Memory B cell (primary cell): ENCODE data around the gene RAB22A.
"Not testable (repeated sequence)": the region's sequence is repeated elsewhere in the genome, so short reads cannot be mapped to it uniquely, and the experiment has no call there.

ENCODE experiments used
- ATAC-seq: fragments of 150-1000 bp; cut with Tn5 transposase; 2 replicates; pipeline ENCODE4 v1.10.0; 2021; ENCODE audit warnings: low read depth, mild to moderate bottlenecking, moderate library complexity
- DNase-seq, 2 donors: peaks; one replicate each; pipeline ENCODE4 v3.0.0; 2022; ENCODE audit warnings: low spot score in 2 of 2
- H3K27ac Mint-ChIP-seq: one replicate; pipeline ENCODE4 v1.8.0; 2022; ENCODE audit warnings: mild to moderate bottlenecking, moderate library complexity, mixed read lengths
- H3K27me3 Mint-ChIP-seq: one replicate; pipeline ENCODE4 v1.8.0; 2022; ENCODE audit warnings: mixed read lengths
- H3K36me3 Mint-ChIP-seq: one replicate; pipeline ENCODE4 v1.8.0; 2022; ENCODE audit warnings: mild to moderate bottlenecking, mixed read lengths
- H3K4me1 Mint-ChIP-seq: one replicate; pipeline ENCODE4 v1.8.0; 2022; ENCODE audit warnings: mixed read lengths
- H3K4me3 Mint-ChIP-seq: one replicate; pipeline ENCODE4 v1.8.0; 2022; ENCODE audit warnings: mild to moderate bottlenecking, moderate library complexity, mixed read lengths
- H3K9me3 Mint-ChIP-seq: one replicate; pipeline ENCODE4 v1.8.0; 2022; ENCODE audit warnings: mixed read lengths

The RAB22A gene

GRCh38 chr20:58342104-58342945 is 32.8 kb downstream of the RAB22A start:
- Mint-ChIP-seq H3K36me3 (peaks cover 51% of the 10 kb centered on the region), H3K9me3 (peaks cover 2% of the 10 kb centered on the region), H3K27ac (no peak overlapping the region), H3K27me3 (no peaks in the 10 kb centered on the region), H3K4me3 (no peak overlapping the region), H3K4me1 (peaks cover 19% of the 10 kb centered on the region)
- ATAC-seq (no peak), DNase-seq (no peak)

GRCh38 chr20:58344741-58345140 is 35.2 kb downstream of the RAB22A start:
- DNase-seq (no peak), ATAC-seq (no peak)
- Mint-ChIP-seq H3K27me3 (no peaks in the 10 kb centered on the region), H3K9me3 (peaks cover 2% of the 10 kb centered on the region), H3K36me3 (peaks cover 51% of the 10 kb centered on the region), H3K4me1 (peaks cover 14% of the 10 kb centered on the region), H3K4me3 (no peak overlapping the region), H3K27ac (no peak overlapping the region)

- no peak for DNase-seq
- Mint-ChIP-seq H3K4me1 (no peaks in the 10 kb centered on the region), H3K9me3 (peaks cover 2% of the 10 kb centered on the region), H3K27me3 (no peaks in the 10 kb centered on the region), H3K36me3 (peaks cover 45% of the 10 kb centered on the region), H3K4me3 (no peak overlapping the region), H3K27ac (no peak overlapping the region)
- no peak for ATAC-seq
Observed at GRCh38 chr20:58349570-58349969, 40.1 kb downstream of the RAB22A start.

GRCh38 chr20:58352468-58352867 is 43.0 kb downstream of the RAB22A start:
- no peak for DNase-seq
- H3K9me3 Mint-ChIP-seq, result no peaks in the 10 kb centered on the region
- no peak overlapping the region for H3K4me3 Mint-ChIP-seq
- ATAC-seq, result no peak
- no peaks in the 10 kb centered on the region for H3K4me1 Mint-ChIP-seq
- H3K36me3 Mint-ChIP-seq, result peaks cover 29% of the 10 kb centered on the region
- H3K27ac Mint-ChIP-seq, result peak overlapping the region; percentile 31
- no peaks in the 10 kb centered on the region for H3K27me3 Mint-ChIP-seq

GRCh38 chr20:58359441-58359840 is 49.9 kb downstream of the RAB22A start:
- peak overlapping the region; percentile 11 for H3K27ac Mint-ChIP-seq
- H3K9me3 Mint-ChIP-seq, result no peaks in the 10 kb centered on the region
- peaks cover 32% of the 10 kb centered on the region for H3K36me3 Mint-ChIP-seq
- H3K27me3 Mint-ChIP-seq, result no peaks in the 10 kb centered on the region
- H3K4me1 Mint-ChIP-seq, result no peaks in the 10 kb centered on the region
- DNase-seq, result no peak
- ATAC-seq, result no peak
- no peak overlapping the region for H3K4me3 Mint-ChIP-seq

- H3K27me3 Mint-ChIP-seq, result no peaks in the 10 kb centered on the region
- ATAC-seq (no peak), DNase-seq (no peak)
- no peaks in the 10 kb centered on the region for H3K4me1 Mint-ChIP-seq
- no peak overlapping the region for H3K27ac Mint-ChIP-seq
- H3K9me3 Mint-ChIP-seq, result no peaks in the 10 kb centered on the region
- no peak overlapping the region for H3K4me3 Mint-ChIP-seq
- H3K36me3 Mint-ChIP-seq, result peaks cover 28% of the 10 kb centered on the region
Observed at GRCh38 chr20:58360936-58361335, 51.4 kb downstream of the RAB22A start.

- no peak overlapping the region for H3K4me3 Mint-ChIP-seq
- no peak overlapping the region for H3K27ac Mint-ChIP-seq
- H3K4me1 Mint-ChIP-seq, result no peaks in the 10 kb centered on the region
- no peak for ATAC-seq
- peaks cover 30% of the 10 kb centered on the region for H3K36me3 Mint-ChIP-seq
- H3K27me3 Mint-ChIP-seq, result no peaks in the 10 kb centered on the region
- H3K9me3 Mint-ChIP-seq, result no peaks in the 10 kb centered on the region
- no peak for DNase-seq
Observed at GRCh38 chr20:58361481-58362205, 52.1 kb downstream of the RAB22A start.

- ATAC-seq, result no peak
- H3K9me3 Mint-ChIP-seq, result no peaks in the 10 kb centered on the region
Observed at GRCh38 chr20:58362206-58362516, 52.6 kb downstream of the RAB22A start.

GRCh38 chr20:58362970-58363369 is 53.5 kb downstream of the RAB22A start:
- no peak for ATAC-seq
- Mint-ChIP-seq H3K9me3 (no peaks in the 10 kb centered on the region), H3K4me3 (no peak overlapping the region), H3K27me3 (no peaks in the 10 kb centered on the region), H3K36me3 (peaks cover 23% of the 10 kb centered on the region), H3K4me1 (no peaks in the 10 kb centered on the region), H3K27ac (no peak overlapping the region)
- no peak for DNase-seq

More at GRCh38 chr20:58362206-58362516, 52.6 kb downstream of the RAB22A start:
- H3K27ac Mint-ChIP-seq, result no peak overlapping the region
- H3K4me3 Mint-ChIP-seq, result no peak overlapping the region
- H3K4me1 Mint-ChIP-seq, result no peaks in the 10 kb centered on the region
- no peaks in the 10 kb centered on the region for H3K27me3 Mint-ChIP-seq
- DNase-seq, result no peak
- peaks cover 28% of the 10 kb centered on the region for H3K36me3 Mint-ChIP-seq

- ATAC-seq (no peak), DNase-seq (no peak)
- H3K27me3 Mint-ChIP-seq, result no peaks in the 10 kb centered on the region
- no peak overlapping the region for H3K4me3 Mint-ChIP-seq
- peaks cover 12% of the 10 kb centered on the region for H3K36me3 Mint-ChIP-seq
- H3K27ac Mint-ChIP-seq, result no peak overlapping the region
- no peaks in the 10 kb centered on the region for H3K9me3 Mint-ChIP-seq
- H3K4me1 Mint-ChIP-seq, result no peaks in the 10 kb centered on the region
Observed at GRCh38 chr20:58366866-58367265, 57.4 kb downstream of the RAB22A start.

GRCh38 chr20:58372806-58373205 is 63.3 kb downstream of the RAB22A start:
- Mint-ChIP-seq H3K27me3 (peaks cover 12% of the 10 kb centered on the region), H3K9me3 (no peaks in the 10 kb centered on the region), H3K4me3 (no peak overlapping the region), H3K4me1 (peaks cover 7% of the 10 kb centered on the region), H3K36me3 (no peaks in the 10 kb centered on the region), H3K27ac (no peak overlapping the region)
- DNase-seq (no peak), ATAC-seq (no peak)

- H3K27me3 Mint-ChIP-seq, result peaks cover 12% of the 10 kb centered on the region
- not testable (repeated sequence) for ATAC-seq, H3K36me3 Mint-ChIP-seq, H3K4me1 Mint-ChIP-seq, H3K27ac Mint-ChIP-seq, DNase-seq, H3K9me3 Mint-ChIP-seq, H3K4me3 Mint-ChIP-seq
Observed at GRCh38 chr20:58373296-58373695, 63.8 kb downstream of the RAB22A start.

- Mint-ChIP-seq H3K27me3 (peaks cover 16% of the 10 kb centered on the region), H3K9me3 (no peaks in the 10 kb centered on the region), H3K27ac (no peak overlapping the region), H3K4me1 (peaks cover 7% of the 10 kb centered on the region), H3K4me3 (no peak overlapping the region), H3K36me3 (no peaks in the 10 kb centered on the region)
- no peak for DNase-seq
- no peak for ATAC-seq
Observed at GRCh38 chr20:58374027-58374850, 64.7 kb downstream of the RAB22A start.
